Stimulated activated CD4-positive, alpha-beta T cell treated with anti-CD3 and anti-CD28 coated beads, Interleukin-2, amount 100 ng/mL, for 48 hours (primary cell): Measurements from ENCODE around the gene CAMTA1.

Experiments used
- DNase-seq, 2 donors: peaks; one replicate each; pipeline ENCODE4 v3.0.0-alpha.2; 2020

Gene CAMTA1

GRCh38 chr1:7491109-7491817 lies 706.0 kb downstream of the CAMTA1 start:
- DNase-seq = no peak

DNA sequence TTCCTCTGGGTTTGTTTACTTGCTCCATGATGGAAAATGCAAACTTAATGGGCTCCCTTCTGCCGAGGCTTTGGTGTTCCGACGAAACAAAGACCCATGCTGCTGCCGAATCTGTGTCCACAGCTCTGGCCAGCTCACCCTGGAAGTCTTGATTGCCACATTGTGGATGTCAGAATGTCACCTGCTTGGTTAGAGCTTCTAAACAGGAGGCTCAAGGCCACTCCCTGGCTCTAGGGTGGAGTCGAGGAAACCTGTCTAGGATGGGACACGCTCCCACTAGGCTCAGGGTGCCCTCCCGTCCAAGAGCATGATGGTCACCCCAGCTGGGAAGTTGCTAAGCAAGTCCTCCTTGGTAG lies 706.5 kb downstream of the CAMTA1 start:
- no peak for DNase-seq

GRCh38 chr1:7493711-7494454 lies 708.6 kb downstream of the CAMTA1 start:
- DNase-seq = no peak

- no peak for DNase-seq
These were observed 710.7 kb downstream of the CAMTA1 start for GRCh38 chr1:7495962-7496361.

- DNase-seq = no peak
These were observed 711.9 kb downstream of the CAMTA1 start for GRCh38 chr1:7497107-7497637.

- no peak for DNase-seq
These were observed 715.3 kb downstream of the CAMTA1 start for GRCh38 chr1:7500381-7501083.

DNA sequence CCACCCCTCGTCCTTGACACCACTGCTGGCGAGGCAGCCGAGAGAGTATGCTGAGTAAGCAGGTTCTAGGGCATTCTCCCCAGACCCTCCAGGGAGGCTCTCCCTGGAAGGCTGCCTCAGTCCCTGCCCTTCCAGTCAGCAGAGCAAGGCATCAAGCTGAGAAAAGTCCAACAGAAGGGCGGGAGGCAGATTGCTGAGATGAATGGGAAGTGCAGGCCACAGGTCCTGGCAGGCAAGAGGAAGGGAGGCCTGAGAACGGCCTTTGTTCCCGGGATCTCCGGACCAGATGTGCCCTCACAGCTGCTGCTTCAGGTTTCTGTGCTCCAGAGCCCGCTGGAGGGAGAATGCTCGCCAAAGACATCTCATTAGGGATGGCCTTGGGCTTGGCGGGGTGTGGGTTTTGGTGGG lies 715.8 kb downstream of the CAMTA1 start:
- no peak for DNase-seq

DNA sequence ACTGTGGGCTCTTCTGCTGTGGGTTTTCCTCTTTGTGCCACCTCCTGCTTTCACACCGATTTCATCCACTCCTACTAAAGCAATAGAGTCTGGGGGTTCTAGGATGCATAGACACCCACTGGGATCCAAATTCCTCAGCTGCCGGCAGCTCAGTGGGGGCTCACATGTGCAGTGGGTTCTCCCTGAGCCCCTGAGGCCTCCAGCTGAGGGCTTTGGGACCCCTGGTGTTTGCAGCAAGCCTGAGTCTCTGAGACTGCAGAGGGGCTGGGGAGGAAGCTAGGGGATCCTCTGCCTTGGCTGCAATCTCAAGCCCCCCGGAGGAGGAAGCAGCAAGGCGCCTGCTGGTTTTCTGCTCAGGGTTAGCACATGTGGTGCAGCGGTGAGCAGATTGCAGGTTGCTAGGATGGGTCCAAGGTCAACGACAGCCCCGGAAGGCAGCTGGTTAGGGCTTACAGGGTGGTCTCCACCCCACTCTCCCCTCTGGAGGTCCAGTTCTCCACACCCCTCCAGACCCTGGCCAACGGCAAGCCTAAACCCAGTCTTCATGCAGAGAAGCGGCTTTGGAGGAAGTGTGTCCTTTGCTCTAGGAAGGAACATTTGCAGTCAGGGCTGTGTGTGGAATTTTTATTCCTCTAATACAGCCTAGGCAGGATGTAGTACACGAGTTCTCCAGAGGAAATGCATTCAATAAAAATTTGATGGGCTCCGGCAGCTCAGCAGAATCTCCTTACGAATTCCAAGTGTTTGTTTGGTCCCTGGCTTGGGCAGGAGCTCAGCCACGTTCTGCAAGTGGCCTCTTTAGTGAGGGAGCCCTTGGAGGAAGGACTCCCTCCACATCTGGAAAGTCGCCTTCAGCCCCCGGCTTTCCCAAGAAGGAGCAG lies 716.7 kb downstream of the CAMTA1 start:
- no peak for DNase-seq

GRCh38 chr1:7503691-7504437 lies 718.6 kb downstream of the CAMTA1 start:
- no peak for DNase-seq

GRCh38 chr1:7504438-7504720 lies 719.1 kb downstream of the CAMTA1 start:
- DNase-seq = no peak

- DNase-seq = no peak
These were observed 720.0 kb downstream of the CAMTA1 start for GRCh38 chr1:7505094-7505770.

DNA sequence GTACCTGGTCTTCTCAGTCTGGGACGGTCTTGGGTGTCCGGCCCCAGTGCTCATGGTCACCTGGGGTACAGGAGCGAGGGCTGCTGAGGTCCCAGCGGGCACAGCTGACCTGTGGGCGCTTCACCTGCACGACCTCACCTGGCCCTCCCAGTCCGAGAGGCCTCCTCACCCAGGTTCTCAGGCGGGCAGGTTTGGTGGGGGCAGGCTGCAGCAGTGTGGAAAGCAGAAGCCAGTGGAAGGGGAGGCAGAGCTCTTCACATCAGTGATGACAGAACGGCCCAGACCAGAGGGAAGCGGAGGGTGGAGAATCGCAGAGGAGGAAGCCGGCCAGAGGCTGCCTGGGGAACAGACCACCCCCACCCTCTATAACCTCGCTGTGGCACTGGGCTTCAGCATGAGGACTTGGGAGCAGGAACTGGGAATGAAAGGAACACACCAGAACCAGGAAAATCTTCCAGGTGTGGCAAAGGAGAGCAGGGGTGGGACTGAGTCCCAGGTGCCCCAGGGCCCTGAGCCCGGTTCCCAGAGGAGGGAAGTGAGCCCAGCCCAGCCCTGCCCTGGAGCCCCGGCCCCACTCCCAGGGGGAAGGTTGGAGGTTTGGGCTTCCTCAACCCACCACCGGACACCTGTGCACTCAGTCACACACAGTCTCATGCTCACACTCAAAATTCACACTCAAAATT lies 720.7 kb downstream of the CAMTA1 start:
- no peak for DNase-seq

GRCh38 chr1:7506454-7507284 lies 721.4 kb downstream of the CAMTA1 start:
- DNase-seq = no peak

GRCh38 chr1:7507285-7508019 lies 722.2 kb downstream of the CAMTA1 start:
- no peak for DNase-seq

- no peak for DNase-seq
These were observed 723.0 kb downstream of the CAMTA1 start for GRCh38 chr1:7508052-7508933.

- DNase-seq = no peak
These were observed 723.8 kb downstream of the CAMTA1 start for GRCh38 chr1:7508934-7509519.

DNA sequence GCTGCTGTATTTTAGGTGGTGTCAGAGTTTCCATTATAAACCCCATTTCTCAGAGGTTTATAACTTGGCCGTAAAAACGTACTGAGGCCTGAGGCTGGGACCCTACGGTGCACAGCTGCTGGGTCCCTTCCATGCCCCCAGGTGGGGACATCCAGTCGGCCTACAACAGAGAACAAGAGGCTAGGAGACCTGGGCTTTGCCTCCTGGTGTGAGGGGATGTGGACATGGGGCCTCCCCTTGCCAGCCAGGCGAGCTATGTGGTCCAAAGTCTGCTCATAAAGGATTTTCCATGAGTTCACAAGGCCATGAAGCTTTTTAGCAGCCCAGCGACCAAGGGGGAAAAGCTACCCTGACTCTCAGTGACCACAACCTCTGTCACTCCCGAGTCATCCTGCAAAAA lies 724.3 kb downstream of the CAMTA1 start:
- no peak for DNase-seq

DNA sequence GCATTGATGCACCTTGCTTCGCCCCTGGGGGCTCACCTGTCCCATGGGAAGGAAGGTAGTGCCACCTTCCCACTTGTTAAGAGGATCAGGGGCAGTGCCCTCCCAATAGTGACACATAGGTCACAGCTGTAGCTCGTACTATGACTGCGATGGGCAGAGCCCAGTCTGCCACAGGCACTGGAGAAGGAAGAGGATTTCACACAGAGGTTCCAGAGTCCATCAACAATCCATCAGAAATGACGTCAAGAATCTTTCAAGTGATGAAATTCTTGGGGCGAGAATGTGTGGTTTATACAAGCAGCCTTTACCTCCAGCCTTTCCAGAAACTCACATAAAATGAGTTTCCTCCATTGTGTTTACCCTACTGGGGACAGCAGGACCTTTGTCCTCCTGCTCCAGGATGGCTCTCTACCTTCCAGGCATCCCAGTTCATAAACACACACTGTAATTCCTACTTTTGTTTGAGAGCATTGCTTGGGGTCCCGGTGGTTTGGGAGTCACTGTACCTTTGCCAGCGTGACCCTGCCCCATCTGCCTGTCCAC lies 725.2 kb downstream of the CAMTA1 start:
- no peak for DNase-seq
